LNCaP clone FGC (cell line): ENCODE data around the gene ELP6.

Experiments used
- DNase-seq: peaks from one replicate; pipeline ENCODE4 v3.0.0-alpha.2; 2011; ENCODE audit warnings: low read depth
- H3K4me3 ChIP-seq: 2 replicates; pipeline ENCODE4 v1.5.1; 2011; ENCODE audit warnings: mild to moderate bottlenecking, low read depth, low read length, control low read depth
- TF ChIP-seq, protein P1 (sequence below): IDR thresholded peaks from 2 replicates; pipeline ENCODE4 v1.5.1; 2012; ENCODE audit warnings: mild to moderate bottlenecking; ENCODE audit not compliant: control insufficient read depth, insufficient read depth; ENCODE audit errors: extremely low read depth

The ELP6 gene

DNA sequence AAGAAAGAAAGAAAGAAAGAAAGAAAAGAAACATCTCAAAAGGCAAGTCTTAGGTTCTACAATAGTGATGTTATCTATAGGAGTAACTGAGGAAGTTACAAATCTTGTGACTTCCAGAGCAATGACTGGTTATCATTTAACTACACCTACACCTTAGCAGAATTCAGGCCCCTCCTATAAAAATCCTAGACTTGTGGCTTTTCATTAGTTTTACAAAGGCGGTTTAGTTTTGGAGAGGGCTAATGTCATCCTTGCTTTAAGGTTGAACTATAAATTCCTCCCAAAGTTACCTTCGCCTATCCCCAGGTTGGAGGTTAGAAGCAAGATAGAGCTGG is 33.7 kb downstream of the ELP6 start:
- no peak for DNase-seq
- H3K4me3 ChIP-seq = no peak overlapping the region
- TF ChIP-seq, protein P1, sequence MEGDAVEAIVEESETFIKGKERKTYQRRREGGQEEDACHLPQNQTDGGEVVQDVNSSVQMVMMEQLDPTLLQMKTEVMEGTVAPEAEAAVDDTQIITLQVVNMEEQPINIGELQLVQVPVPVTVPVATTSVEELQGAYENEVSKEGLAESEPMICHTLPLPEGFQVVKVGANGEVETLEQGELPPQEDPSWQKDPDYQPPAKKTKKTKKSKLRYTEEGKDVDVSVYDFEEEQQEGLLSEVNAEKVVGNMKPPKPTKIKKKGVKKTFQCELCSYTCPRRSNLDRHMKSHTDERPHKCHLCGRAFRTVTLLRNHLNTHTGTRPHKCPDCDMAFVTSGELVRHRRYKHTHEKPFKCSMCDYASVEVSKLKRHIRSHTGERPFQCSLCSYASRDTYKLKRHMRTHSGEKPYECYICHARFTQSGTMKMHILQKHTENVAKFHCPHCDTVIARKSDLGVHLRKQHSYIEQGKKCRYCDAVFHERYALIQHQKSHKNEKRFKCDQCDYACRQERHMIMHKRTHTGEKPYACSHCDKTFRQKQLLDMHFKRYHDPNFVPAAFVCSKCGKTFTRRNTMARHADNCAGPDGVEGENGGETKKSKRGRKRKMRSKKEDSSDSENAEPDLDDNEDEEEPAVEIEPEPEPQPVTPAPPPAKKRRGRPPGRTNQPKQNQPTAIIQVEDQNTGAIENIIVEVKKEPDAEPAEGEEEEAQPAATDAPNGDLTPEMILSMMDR = no peak

DNA sequence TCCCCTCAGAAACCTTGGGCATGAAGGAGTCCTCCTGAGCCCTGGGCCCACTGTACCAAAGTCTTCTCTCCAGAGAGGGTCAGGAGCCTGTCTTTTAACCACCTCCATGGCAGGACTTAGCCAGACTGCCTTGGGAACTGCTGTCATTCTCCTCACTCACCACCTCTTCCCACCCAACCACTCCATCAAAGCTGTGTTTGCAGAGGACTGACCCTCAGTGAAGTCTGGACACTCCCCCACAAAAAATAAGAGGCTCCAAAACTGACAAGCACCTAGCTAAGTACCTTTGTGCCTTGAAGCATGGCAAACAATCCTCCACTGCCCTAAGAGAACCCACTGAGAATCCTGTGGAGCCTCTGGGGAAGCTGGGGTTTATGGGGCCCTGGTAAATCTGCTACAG is 35.5 kb downstream of the ELP6 start:
- DNase-seq = no peak
- H3K4me3 ChIP-seq = no peak overlapping the region
- TF ChIP-seq, protein P1 = no peak

DNA sequence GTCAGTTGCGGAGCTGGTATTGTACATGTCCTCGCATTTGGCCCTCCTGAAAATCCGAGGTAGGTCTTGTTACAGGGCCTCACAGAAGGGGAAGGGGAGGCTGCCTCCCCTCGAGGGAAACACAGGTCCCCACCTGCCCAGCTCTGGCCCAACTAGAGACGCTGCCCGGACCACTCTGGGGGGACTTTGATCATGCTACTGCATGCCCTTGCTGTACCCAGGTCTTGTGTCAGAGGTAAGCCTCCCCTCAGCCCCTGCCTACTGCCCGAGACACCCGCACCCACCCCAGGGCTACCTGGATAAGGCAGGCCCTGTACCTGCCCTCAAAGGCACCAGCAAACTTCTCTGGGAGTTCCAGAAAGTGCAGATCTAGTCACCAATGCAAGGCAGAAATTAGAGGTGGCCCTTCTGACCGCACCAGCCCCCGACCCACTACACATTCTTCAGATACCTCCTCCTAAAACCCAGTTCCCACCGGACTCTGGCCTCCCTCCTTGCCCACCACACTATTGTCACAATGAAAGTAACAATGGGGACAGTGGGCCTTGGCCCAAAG is 36.8 kb downstream of the ELP6 start:
- TF ChIP-seq, protein P1 = no peak
- DNase-seq = no peak
- peak overlapping the region; percentile 95 for H3K4me3 ChIP-seq

DNA sequence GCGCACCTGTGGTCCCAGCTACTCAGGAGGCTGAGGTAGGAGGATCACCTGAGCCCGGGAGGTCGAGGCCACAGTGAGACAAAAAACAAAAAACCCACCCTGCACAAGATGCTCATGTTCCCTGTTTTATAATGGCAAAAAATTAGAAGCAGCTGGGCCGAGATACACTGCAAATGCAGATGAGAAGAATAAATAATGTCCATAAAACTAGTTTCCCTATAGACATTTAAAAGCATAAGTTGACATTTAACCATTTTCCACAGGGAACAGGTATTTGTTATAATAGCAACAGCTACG is 37.2 kb downstream of the ELP6 start:
- H3K4me3 ChIP-seq = peak overlapping the region; percentile 95
- DNase-seq = no peak
- TF ChIP-seq, protein P1 = no peak

DNA sequence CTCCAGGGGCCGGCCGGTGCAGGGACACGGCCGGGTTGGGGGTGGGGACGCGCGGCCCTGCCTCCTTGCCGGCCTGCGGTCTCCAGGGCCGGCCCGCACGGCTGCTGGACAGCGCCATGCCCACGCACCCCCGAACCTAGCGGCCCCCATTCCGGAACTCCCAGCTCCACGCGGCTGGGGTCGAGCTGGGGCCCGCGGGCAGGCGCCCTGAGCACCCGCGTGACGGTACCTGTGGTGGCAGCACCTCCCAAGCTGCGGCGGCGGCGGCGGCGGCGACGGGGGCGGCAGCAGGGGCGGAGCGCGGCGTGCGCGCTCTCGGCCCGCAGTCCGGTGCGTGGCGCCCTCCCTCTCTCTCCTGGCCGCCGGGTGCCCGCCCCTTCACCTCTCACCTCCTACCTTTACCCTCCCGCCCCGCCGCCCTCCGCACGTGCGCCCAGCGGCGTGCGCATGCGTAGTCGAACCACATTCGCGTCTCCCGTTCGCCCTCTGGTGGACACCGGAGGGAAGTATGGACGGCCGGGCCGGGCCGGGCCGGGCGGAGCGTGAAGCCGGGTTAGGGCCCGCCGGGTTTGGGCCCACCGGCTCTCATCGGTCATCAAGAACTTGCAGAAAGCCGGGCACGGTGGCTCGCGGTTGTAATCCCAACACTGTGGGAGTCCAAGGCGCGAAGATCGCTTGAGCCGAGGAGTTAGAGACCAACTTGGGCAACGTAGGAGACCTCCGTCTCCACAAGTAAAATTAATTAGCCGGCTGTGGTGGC is 37.8 kb downstream of the ELP6 start, which contains the start of gene SCAP:
SCAP (minus strand) TSS at position 372 of the 760 bp plus-strand sequence. CDS start 32,948 bp downstream, outside the sequence.
- DNase-seq = peak; percentile 59
- H3K4me3 ChIP-seq = peak within 1 kb of the TSS; percentile 95
- TF ChIP-seq, protein P1 = peak; percentile 91

DNA sequence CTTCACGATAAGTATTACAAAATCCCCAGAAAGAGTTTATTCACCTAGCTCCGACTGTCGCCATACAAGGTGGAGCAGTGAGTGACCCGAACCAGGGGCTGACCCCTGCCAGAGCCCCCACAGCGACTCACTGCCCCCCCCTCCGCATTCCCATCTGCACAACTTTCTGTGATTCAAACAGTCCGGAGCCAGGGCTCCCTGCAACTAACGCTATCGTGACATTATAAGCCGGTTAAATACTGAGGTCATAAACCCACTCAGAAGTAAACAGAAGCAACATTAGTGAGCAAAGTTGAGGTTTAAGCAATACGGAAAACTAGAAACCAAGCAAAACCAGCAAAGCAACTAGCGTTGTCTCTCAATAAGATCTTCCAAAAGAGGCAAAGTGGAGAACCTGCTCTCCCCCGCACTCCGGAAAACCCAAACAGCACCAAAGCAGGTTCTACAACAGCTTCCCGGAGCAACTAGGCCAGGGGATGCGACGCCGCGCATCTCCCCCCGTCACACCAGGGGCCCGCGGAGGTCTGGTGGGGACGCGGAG is 38.4 kb downstream of the ELP6 start:
- peak overlapping the region; percentile 95 for H3K4me3 ChIP-seq
- no peak for DNase-seq
- TF ChIP-seq, protein P1 = no peak
